Lower leg skin (tissue), 3 donors: Measurements from ENCODE around the gene LACRT.

Source experiments
- CTCF ChIP-seq, 3 donors: fragments of 450-650 bp; IDR thresholded peaks; one replicate each; pipeline ENCODE4 v1.5.1; 2016; ENCODE audit warnings: antibody characterized with exemption in 3 of 3, mild to moderate bottlenecking in 3 of 3, moderate library complexity in 2 of 3
- POLR2A ChIP-seq, 2 donors: fragments of 450-650 bp; IDR thresholded peaks; one replicate each; pipeline ENCODE4 v1.6.1; 2016 to 2017; ENCODE audit warnings: antibody characterized with exemption in 2 of 2, mild to moderate bottlenecking in 1 of 2, moderate library complexity in 1 of 2

DNA sequence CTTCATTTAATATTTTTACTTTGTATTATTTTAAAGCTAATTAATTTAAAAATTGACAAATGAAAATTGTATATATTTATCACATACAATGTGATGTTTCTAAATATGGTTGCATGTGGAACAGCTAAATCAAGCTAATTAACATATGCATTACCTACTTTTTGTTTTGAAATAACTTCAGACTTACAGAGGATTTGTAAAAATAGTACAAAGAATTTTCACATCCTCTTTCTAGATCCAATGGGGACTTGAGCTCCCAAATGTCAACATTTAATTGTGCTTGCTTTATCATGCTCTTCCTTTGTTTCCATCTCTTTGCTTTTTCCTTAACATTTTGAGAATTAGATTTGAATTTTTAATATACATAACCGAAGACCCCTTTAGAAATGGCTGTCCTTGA, 6.9 kb upstream of the LACRT start:
- TF ChIP-seq CTCF (IDR thresholded peaks at IDR 0.05) (no peak), POLR2A (IDR thresholded peaks at IDR 0.05) (no peak)
